ENCODE measurements around the gene ORAI2.
"Not testable (repeated sequence)": the region's sequence is repeated elsewhere in the genome, so short reads cannot be mapped to it uniquely, and the experiment has no call there.

The ORAI2 gene

DNA sequence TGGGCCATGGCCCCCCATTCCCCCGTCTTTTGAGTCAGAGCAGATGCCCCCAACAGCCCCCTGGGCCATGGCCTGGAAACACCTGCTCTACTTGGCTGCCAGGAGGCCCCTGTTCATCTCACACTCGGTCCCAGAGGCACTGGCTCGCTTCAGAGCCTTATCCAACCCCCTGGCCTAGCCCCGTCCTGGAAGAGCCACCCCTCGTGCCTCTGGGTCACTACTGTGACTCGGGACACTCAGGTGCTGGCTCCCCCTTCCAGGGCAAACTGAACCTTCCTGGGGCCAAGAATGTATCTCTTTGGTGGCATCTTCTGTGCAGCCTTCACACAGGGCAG is 38.4 kb downstream of the ORAI2 start:
- DNase-seq: no peak

DNA sequence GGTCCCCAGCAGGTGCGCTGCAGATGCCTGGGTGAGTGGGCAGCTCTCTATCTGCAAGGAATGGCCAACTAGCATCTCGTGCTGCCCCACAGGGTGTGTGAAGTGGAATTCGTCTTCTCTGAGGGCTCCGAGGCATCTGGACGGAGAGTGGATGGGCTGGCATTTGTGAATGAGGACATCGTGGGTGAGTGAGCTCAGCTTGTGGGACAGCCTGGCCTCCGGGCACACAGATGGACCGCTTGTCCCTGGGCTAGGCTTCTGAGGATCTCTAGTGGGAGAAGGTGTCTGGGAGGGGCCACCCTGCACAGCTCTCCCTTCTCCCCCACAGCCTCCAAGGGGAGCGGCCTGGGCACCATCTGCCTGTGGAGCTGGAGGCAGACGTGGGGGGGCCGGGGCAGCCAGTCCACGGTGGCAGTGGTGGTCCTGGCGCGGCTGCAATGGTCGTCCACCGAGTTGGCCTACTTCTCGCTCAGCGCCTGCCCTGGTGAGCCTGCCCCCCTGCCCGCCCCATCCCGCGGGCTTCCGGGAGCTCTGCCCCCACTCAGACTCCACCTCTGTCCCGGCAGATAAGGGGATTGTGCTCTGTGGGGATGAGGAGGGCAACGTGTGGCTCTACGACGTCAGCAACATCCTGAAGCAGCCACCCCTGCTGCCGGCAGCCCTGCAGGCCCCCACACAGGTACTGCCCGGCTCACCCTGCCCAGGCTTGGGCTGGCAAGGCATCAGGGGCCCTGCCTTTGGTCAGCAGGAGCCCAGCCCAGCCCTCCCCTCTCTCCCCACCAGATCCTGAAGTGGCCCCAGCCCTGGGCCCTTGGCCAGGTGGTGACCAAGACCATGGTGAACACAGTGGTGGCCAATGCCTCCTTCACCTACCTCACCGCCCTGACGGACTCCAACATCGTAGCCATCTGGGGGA is 39.0 kb downstream of the ORAI2 start:
- DNase-seq: no peak

DNA sequence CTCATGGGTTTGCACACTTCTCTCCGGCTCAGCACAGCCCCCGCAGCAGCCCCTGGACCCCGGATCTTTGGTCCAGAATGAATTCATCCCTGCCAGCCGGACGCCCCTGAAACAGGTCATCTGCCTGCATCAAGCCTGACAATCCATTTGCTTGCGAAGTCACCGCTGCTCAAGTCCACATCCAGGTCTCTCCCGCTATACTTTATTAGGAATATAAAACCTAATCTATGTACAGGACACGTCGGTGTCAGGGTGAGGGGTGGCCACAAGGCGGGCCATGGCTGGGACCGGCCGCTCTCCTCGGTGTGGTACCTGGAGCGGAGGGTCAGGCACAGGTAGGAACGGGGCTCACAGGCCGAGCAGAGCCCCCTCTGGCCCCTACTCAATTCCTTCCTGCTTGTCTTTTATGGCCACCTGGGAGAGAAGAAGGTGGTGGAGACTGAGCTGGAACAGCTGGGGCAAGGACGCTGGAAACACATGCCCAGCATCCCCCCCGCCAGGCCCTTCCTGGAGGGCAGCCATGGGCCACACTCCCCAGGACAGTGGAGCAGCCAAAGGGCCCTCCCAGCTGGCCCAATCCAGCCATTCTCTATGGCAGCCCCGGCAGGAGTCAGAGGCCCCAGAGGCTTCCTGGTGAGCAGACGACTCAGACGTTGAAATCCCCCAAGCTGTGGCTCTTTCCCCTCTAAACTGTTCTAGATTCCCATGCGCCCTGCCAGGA is 40.1 kb downstream of the ORAI2 start:
- no peak for DNase-seq

DNA sequence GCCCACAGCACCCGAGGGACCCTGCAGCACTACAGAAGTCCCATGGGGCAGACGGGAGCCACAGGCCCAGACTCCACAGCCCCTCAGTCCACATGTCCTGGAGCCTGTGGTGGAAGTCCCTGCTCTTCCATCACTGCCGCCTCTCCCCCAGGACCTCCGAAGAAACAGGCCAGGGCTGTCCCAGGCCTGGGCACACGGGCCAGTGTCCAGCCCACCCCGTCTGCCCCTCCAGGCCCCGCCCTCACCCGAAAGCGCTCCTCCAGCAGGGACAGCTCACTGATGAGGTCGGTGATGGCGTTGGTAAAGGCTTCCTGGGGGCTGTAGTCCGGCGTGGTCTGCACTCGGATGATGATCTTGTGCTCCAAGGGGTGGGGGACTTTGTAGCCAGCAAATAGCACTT is 40.7 kb downstream of the ORAI2 start:
- not testable (repeated sequence) for DNase-seq

DNA sequence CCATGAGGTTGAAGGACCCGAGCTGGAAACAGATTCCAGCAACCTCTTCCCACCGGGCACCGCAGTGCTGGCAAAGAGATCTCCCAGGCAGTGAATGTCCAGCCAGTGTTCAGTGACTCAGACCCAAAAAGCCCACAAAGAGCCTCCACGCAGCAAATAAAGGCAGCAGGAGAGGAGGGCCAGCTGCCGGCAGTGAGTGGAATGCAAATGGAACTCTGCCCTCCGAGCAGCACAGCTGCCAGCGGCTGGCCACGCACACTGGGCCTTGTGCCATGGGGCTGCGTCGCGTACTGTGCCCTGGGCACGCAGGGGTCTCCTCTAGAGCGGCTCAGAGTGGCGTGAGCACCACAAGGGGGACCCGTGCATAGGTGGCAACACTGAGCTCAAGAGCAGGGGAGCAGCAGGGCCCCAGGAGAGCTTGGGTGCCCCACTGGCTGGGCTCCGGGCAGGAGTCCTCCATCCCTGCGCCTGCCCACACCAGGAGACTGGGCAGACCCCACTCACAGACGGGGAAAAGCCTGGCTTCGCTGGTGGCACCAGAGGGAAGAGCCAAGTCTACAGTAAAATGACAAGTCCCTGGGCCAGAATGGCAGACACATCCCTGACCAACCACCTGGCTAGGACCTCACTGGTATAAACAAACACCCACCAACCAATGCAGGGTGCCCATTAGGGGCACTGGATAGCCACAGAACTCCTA is 41.5 kb downstream of the ORAI2 start:
- not testable (repeated sequence) for DNase-seq

DNA sequence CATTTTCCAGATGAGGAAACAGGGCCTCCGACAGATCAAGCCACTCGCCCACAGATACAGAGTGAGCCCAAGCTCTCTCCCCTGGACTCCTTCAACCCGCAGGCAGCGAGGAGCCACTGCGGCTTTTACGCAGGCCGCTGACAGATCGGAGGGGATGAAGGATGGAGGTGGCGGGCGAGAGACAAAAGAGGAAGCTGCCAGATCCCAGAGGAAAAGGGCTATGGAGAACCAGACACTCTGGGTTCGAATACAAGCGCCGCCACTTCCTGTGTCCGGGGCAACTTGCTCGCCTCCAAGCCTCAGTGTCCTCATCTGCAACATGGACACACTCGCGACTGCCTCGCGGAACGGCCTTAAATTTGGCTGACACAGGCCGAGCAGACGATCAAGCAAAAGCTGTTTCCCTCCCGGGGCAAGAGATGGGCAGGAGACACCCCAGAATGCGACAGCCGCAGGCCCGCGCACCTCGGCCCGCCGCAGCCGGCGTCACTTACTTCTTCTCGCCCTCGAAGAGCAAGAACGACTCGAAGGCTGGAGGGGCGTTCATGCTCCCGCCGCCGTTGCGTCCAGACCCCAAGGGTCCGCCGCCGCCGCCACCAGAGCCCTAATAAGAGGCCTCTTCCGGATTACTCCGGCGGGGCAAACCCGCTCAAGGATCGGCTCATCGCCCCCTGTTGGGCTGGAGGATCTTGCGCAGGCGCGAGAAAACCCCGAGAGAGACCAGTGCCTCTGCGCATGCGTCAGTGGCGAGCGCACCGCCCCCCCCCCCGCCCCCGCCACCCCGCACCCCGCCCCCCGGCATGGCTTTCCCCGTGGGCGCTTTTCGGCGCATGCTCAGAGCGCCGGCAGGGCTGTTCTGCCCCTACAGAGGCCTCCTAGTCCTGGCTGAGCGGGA is 45.2 kb downstream of the ORAI2 start, which contains the start of gene POLR2J:
TSS of gene POLR2J (minus strand) at position 609 of the 895 bp plus-strand sequence. CDS start at position 547, 62 bp downstream.
- not testable (repeated sequence) for DNase-seq

DNA sequence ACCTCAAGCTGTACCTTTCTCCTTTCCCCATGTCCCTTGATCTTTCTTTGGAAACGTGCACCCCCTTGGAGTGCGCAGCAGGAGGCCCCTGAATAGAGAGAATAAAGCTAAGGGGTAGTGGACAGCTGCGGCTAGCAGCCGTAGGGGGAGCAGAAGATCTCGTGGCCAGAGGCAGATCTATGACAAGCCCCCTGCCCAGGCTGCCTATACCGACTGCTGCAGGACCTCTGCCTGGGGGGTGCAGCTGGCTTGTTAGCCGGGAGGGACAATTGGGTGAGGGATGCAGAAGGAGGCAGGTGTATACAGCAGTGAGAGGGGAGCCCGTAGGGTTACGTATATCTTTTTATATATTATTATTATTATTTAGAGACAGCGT is 45.8 kb downstream of the ORAI2 start:
- DNase-seq: not testable (repeated sequence)

DNA sequence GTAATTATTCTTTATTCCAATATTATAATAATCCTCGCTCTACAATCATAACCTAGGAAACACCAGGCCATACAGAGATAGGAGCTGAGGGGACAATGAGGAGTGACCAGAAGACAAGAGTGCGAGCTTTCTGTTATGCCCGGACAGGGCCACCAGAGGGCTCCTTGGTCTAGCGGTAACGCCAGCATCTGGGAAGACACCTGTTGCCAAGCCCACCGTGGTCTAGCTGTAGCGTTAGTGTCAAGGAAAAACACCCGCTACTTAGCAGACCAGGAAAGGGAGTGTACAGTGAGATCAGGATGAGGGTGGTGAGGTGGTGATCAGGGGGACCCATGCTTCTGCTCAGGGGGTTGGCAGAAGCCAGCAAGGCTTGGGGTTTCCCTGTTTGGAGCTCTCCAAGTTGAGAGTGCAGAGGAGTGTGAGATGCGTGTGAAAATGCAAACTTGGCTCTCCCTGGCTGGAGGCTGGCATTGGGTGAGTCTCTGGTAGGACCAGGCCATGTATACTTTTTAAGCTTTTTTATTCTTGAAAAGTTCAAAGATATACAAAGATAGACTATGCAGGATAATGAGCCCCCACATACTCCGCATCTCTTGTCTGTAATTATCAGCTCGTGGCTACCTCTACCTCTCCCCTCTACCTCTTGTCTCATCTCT is 46.7 kb downstream of the ORAI2 start:
- not testable (repeated sequence) for DNase-seq

DNA sequence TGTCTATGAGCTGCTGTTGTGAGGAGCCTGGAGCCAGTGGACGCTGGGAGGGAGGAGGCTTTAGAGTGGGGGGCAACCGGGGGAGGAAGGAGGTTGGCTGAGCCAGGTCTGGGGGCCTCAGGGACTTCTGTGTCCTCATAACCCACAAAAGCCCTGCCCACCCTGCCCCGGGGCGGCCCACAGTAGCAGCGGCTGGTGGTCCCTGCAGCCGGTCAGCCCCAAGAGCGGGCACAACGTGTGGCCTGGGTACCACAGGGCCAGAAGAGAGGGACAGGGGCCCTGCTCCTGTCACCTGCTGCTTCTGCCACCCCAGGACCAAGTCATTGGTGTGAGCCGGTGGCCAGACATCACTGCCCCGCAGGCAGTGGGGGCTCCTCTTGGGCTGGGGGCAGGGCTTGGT is 48.6 kb downstream of the ORAI2 start:
- not testable (repeated sequence) for DNase-seq

DNA sequence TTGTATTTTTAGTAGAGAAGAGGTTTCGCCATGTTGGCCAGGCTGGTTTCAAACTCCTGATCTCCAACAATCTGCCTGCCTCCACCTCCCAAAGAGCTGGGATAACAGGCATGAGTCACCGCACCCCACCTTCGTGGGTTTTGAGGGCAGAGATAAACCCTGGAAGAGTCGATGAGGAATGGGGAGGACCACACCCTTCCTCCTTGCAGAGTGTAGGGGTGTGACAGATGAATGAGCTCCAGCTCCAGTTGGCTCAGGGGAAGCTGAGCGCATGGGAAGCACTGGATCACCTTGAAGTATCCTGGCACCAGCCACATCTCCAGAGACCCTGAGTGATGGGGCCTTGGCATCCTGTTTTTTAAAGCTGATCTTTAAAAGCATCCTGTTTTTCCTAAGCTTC is 50.9 kb downstream of the ORAI2 start:
- not testable (repeated sequence) for DNase-seq

DNA sequence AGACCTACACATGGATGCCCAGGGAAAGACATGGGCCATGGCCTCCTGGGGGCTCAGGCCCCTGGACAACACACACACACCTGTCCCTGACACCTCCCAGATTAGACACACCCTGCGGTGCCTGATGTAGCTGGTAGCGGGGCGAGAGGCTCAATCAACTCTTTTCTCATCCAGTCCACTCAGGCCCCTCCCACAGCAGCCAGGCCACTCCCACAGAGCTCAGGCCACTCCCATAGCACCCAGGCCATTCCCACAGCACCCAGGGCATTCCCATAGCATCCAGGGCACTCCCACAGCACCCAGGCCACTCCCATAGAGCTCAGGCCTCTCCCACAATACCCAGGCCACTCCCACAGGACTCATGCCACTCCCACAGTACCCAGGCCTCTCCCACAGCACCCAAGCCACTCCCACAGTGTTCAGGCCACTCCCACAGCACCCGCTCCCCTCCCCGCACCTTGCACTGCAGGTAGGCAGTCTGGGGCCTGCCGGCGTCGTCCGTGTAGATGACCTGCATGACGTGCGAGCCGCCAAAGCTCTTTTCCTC is 57.2 kb downstream of the ORAI2 start:
- DNase-seq: not testable (repeated sequence)

DNA sequence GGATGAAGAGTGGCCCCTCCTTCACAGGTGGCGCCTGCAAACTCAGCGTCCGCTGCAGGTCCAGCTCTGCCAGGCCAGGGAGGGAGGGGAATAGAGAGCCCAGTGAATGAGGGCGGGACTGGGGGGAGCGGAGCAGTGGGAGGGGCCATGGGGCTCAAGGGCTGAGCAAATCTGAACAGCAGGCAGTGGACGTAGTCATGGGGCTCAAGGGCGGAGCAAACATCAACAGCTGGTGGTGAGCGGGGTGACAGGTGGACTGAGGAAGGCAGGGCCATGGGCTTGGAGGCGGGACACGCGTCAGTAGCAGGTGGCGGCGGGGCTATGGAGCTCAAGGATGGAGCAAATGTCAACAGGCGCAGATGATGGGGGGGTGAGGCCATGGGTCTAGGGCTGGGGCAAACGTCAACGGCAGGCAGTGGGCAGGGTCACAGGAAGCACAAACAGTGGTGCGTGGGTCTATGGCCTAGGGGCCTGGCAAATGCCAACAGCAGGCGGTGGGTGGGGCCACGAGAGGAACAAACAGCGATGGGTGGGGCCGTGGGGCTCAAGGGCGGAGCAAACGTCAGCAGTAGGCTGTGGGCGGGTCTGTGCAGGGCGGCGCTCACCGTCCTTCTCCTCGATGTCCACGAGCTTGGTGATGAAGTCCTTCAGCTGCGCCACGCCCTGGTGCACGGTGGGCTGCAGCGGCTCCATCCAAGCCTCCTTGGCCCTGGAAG is 60.0 kb downstream of the ORAI2 start:
- DNase-seq: not testable (repeated sequence)

DNA sequence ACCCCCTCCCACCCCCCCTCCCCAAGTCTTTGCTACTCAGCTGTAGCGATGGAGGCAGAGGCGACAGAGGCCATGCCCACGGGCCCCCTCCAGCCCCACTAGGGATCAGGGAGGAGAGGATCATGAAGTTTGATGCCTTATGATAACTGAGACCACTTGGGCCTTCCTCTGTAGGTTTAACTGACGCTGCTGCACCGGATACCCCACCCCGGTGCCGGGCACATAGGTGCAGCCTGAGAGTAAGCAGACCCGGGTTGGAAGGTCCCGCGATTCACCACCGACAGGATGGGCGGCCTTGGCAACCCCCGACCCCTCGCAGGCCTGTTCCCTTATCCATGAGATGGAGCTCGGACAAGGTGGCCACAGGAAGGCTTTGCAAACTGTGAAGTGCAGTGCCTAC is 60.7 kb downstream of the ORAI2 start:
- not testable (repeated sequence) for DNase-seq

DNA sequence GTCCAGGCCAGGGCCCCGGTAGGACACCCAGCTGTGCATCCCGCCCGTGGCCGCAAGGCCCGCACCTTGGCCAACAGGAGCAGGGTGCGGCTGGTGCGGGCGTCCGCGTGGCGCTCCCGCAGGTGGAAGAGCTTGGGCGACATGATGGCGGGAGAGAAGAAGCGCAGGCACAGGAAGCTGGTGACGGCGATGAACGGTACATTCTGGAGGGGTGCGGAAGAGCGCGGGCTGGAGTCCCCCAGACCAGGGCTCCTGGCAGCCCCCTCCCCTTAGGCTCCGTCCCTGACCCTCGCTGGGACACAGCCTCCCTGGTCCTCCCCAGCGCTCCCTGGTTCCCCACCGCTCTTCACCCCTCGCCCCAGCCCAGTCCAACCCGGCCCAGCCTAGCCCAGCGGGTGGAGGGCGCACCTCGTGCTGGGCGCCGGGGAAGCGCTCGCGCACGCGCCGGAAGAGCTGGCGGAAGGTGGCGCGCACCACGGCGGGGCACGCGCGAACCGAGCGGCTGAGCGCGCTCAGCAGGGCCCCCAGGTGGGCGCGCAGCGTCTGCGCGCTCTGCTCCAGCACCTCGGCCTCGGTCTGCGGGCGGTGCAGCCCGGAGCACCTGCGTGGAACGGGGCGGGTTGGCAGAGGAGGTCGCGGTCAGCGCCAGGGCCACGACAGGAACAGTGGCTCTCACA is 61.2 kb downstream of the ORAI2 start:
- not testable (repeated sequence) for DNase-seq

DNA sequence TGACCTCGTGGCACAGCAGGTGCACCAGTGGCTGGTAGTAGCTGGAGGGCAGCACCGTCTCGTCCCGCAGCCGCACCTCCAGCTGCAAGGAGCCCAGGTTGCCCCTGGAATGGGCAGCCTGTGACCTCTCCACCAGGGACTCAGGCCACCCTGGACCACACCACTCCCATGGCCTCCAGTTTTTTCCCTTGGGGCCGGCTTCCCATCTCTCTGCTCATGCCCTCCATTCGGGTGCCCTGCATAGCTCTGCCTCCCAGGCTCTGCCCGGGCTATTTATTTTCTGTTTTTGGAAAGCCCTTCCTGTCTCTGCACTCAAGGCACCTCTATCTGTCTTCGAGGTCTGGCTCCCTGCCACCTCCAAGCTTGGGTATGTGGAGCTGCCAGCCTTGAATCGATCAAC is 63.5 kb downstream of the ORAI2 start:
- DNase-seq: not testable (repeated sequence)

DNA sequence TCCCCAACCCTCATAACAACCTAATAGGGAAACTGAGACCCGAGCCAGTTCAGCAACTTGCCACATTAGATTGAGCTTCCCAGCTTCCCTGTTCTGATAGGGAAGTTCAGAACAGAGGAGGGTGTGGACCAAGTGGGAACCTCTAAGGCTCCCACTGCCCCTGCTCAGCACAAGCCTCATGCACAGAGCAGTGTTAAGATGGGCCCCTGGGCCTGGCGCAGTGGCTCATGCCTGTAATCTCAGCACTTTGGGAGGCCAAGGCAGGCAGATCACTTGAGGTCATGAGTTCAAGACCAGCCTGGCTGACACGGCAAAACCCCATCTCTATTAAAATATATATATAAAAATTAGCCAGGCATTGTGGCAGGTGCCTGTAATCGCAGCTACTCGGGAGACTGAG is 63.9 kb downstream of the ORAI2 start:
- not testable (repeated sequence) for DNase-seq

DNA sequence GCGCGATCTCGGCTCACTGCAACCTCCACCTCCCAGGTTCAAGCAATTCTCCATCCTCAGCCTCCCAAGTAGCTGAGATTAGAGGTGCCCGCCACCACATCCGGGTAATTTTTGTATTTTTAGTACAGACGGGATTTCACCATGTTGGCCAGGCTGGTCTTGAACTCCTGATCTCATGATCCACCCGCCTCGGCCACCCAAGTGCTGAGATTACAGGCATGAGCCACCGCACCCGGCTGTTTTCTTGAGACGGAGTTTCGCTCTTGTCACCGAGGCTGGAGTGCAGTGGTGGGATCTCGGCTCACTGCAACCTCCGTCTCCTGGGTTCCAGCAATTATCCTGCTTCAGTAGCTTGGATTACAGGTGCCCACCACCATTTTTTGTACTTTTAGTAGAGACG is 64.9 kb downstream of the ORAI2 start:
- not testable (repeated sequence) for DNase-seq

DNA sequence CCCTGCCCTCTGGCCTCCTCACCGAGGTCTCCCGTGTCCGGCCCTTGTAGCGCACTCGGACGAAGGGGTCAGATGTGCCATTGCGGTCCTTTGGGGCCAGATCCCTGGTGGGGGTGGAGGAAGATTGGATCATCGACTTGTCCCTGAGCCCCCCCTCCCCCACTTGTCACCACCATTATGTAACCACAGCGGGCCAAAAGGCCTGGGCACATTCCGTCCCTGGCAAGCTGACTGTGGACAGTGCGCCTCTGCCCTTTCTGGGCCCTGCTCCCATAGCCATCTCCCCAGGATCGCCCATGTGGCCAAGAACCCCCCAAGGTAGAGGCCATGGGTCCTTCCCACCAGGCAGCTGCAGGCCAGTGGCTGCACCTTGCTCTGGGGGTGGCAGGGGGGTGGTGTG is 69.8 kb downstream of the ORAI2 start:
- not testable (repeated sequence) for DNase-seq

DNA sequence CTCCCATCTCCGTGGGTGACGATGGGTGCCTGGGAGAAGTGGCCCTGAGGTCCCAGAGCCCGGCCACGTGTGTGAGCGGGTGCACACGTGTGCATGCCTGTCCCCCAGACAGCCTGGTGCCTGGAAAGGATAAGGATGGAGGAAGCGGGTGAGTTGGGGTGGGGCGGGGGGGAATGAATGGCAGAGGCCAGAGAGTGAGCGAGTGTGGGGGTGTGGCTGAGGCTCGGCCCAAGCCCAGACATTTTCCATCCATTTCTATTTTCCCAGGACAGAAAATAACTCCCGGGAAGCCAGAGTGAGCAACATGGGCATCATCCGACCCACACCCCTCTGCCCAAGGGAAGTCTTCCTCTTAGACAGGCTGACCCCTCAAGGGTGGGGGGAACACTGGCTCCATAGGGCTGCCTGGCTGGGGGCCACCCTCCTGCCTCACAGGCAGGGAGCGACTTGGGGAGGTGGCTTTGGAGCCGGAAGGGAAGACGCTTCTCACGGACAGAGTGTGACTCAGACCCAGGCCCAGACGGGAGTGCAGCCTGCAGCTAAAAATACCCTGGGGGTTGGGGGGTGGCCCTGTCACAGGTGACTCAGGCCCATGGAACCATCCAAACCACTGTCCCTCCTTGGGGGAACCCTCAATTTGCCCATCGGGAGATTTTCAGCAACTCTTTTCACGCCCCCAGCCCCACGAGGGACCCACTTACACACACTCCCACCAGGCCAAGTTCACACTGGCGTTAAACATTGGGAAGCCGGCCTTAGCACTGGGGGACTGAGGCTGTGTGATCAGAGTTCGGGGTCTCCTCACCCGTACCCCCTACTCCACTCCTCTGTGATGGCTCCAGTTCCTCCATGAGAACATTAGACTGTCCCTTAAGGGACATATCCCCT is 72.2 kb downstream of the ORAI2 start:
- not testable (repeated sequence) for DNase-seq
